IMR-90 (cell line): ENCODE data around the gene MYO3B.

Experiments used
- CEBPB ChIP-seq: IDR thresholded peaks from 2 replicates; pipeline ENCODE4 v1.6.1; 2012; ENCODE audit warnings: low read depth, low read length, improper control_type of control experiment
- CTCF ChIP-seq: conservative IDR thresholded peaks from 2 replicates; pipeline ENCODE4 v1.5.1; 2012; ENCODE audit warnings: mild to moderate bottlenecking, low read depth, low read length, improper control_type of control experiment
- FOS ChIP-seq: fragments of 150-350 bp; IDR thresholded peaks from 2 replicates; pipeline ENCODE4 v1.6.1; 2016; ENCODE audit warnings: low read depth, low read length
- POLR2A ChIP-seq: IDR thresholded peaks from 2 replicates; pipeline ENCODE4 v1.6.1; 2012; ENCODE audit warnings: mild to moderate bottlenecking, low read depth, low read length
- RFX5 ChIP-seq: IDR thresholded peaks from 2 replicates; pipeline ENCODE4 v1.8.0; 2012; ENCODE audit warnings: low read depth, mild to moderate bottlenecking, low read length, moderate library complexity
- SMC3 ChIP-seq: fragments of 150-350 bp; IDR thresholded peaks from 2 replicates; pipeline ENCODE4 v1.6.1; 2016; ENCODE audit warnings: low read depth, mild to moderate bottlenecking, antibody characterized with exemption, low read length, moderate library complexity
- USF2 ChIP-seq: fragments of 150-350 bp; IDR thresholded peaks from 2 replicates; pipeline ENCODE4 v1.6.1; 2017; ENCODE audit warnings: mild to moderate bottlenecking, antibody characterized with exemption, low read length, low read depth

GRCh38 chr2:170201734-170202393 lies 23.9 kb downstream of the MYO3B start:
- no peak for TF ChIP-seq CEBPB
- no peak for TF ChIP-seq CTCF
- no peak for TF ChIP-seq SMC3
- TF ChIP-seq POLR2A = no peak
- no peak for TF ChIP-seq USF2
- no peak for TF ChIP-seq FOS
- TF ChIP-seq RFX5 = no peak
